ENCODE measurements around the gene PTGIS.

Gene PTGIS

GRCh38 chr20:49485563-49485962, 82.4 kb downstream of the PTGIS start:
- DNase-seq: no peak

GRCh38 chr20:49484180-49485140, 83.5 kb downstream of the PTGIS start:
- peak; percentile 48 for DNase-seq

DNA sequence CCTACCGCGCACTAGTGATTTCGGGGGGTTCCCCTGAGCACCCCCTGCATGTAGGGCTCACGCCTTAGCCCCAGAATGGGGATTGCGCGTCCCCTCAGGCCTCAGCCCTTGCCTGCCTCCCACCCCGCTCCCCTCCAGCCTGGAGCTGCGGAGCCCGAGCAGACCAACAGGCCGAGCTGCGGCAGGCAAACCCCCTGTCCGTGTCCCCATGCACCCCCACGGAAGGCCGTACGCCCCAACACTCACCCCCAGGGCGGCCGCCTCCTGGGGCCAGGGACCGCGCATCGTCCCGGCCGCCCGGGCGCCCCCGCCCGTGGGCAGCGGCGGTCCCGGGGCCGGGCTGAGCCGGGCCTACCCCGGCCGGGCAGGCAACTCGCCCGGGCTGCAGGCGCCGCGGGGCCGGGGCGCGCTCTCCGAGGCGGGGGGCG, 84.2 kb downstream of the PTGIS start:
- DNase-seq: no peak

- no peak for DNase-seq
Measured at GRCh38 chr20:49483018-49483695, 84.8 kb downstream of the PTGIS start.

- peak; percentile 12 for DNase-seq
Measured at GRCh38 chr20:49482621-49483017, 85.3 kb downstream of the PTGIS start, which contains the start of gene KCNB1. Gene KCNB1, minus strand, starts transcription at chr20:49482668. Its CDS starts 188 bp downstream, at chr20:49482480.

DNA sequence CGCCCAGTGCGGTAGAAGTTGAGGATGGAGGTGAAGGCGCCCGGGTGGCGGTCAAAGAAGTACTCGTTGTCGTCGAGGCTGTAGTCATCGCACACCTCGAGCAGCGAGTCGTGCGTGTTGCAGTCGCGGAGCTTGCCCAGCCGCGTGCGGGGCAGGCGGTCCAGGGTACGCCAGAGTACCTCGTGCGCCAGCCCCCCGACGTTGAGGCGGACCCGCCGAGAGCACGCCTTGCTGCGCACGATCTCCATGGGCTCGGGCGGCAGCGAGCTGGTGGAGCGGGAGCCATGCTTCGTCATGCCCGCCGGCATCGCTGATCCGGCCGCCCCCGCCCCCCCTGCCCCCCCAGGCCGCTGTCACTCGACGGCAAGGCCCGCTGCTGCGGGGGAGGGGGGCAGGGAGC, 85.8 kb downstream of the PTGIS start:
- DNase-seq: no peak

DNA sequence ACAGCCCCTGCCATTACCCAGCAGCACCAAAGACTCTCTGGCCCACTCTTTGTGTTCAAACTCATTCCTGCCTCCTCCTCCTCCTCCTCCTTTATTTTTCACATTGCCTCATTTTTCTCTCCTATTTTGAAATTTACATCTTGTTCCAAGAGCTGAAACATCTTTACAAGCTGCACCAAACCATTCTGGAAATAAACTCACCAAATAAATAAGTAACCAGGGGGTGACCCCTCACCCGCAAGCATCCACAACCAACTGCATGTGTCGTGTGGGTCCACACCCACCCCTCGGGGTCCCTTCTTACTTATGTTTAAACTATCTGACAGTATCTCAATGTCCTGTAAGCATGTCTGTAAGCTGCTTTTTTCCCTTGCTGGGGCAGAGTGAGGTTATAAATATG, 86.8 kb downstream of the PTGIS start:
- DNase-seq: no peak

DNA sequence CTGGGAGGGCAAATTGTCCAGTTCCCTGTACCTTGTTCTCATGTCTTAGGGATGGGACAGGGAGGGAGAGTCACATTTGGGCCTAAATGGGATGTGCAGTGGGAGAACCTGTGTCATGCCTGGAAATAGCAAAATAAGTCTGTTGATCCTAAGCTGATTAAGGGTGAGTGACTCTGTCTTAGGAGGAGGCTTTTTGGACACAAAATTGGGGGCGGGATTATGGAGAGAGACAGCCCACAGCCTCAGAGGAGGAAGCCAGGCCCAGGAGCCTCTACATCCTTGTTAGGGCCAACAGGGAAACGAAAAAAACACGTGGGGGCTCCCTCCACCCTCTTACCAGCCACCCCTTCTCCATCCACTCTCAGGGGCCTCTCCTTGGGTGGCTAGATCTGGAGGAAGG, 87.7 kb downstream of the PTGIS start:
- DNase-seq: no peak

GRCh38 chr20:49479785-49480184, 88.2 kb downstream of the PTGIS start:
- DNase-seq: no peak

GRCh38 chr20:49478754-49479689, 88.9 kb downstream of the PTGIS start:
- DNase-seq: no peak

DNA sequence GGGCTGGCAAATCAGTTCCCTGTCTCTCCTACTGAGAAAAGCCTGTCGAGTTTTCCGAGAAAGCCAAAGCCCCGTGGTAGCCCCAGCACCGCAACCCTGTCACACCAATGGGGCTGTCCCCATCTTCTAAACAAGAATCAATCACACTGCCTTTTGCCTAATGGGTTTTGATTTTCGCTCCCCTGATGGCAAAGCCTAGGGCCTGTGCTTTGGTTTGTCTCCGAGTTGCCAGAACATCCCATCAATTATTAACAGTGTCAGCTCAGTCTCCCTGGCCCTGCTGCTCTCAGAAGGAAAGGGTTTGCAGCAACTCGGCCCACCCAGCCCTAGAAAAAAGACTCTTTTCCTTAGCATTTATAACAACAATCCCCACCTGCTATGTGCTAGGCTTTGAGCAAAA, 89.7 kb downstream of the PTGIS start:
- DNase-seq: no peak

DNA sequence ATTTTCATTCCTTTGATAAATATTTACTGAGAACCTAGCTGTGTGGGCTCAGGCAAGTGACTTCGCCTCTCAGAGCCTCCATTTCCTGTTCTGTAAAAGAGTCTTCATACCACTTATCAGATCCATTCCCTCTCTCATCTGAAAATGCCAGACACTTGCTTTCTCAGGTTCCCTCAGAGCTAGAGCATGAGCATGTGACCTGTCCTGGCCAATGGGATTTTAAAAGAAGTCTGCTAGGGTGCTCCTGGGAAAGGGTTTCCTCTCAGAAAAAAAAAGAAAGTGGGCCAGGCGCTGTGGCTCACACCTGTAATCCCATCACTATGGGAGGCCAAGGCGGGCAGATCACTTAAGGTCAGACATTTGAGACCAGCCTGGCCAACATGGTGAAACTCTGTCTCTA, 90.7 kb downstream of the PTGIS start:
- DNase-seq: no peak

- no peak for DNase-seq
Measured at GRCh38 chr20:49476016-49476355, 92.0 kb downstream of the PTGIS start.

DNA sequence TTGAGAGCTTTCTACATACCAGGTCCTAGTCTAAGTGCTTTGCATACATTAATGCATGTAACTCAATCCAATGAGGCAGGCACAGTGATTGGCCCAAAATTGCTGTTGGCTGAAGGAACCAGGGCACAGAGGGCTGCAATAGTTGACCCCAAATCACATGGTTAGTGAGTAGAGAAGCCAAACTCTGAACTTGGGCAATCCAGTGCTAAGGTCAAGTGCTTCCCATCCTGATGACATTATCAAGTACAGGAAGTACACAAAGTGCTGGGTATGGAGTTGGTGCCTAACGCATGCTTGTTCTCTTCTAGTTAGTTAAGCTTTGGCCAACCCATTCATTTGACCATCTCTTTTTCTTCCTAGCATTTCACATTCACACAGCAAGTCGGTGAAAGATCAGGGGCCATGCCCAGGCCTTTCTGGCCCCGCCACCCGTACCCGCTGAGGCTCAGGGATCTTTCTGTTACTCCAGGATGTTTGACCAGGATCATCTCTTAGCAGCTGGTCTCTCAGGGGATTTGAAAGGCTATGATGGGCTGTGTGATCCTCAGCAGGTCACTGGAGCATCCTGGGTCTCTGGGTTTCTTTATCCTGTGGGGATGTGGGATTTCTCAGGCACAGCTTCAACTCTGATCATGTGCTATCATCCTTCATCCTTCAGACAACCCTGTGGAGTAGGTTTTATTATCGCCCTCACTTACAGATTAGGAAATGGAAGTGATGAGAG, 92.5 kb downstream of the PTGIS start:
- no peak for DNase-seq

DNA sequence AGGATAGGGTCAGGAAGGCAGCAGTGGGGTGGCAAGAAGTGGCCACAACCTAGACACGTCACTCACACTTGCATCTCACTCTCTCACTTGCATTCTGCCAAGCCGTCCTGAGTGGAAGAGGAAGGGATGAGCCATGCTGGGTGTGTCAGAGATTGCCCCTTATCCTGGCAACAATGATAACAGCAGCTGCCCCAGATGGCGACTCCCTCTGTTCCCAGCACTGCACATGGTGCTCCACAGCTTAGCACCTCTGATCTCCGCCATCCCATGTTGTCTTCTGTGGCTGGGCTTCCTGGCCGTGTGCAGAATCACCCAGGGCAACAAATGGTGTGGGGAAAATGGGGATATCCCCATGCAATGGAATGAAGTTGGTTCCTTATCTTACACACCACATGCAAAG, 96.5 kb downstream of the PTGIS start:
- DNase-seq: no peak

- no peak for DNase-seq
Measured at GRCh38 chr20:49470922-49471321, 97.0 kb downstream of the PTGIS start.

DNA sequence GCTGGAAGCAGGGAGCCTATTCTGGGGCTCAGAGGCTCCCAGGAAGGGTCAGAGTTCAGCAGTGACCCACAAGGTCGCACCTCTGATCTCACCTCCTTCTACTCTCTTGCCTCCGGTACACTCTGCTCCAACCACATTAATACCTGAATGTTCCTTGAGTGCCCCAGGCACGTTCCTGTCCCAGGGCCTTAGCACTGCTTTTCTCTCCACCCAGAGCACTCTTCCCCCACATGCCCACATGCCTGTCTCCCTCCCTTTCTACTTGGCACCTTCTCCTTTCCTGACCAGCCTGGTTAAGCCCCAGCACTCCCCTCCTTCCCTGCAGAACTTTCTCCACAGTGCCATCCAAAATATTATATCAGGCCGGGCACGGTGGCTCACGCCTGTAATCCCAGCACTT, 98.9 kb downstream of the PTGIS start:
- no peak for DNase-seq

DNA sequence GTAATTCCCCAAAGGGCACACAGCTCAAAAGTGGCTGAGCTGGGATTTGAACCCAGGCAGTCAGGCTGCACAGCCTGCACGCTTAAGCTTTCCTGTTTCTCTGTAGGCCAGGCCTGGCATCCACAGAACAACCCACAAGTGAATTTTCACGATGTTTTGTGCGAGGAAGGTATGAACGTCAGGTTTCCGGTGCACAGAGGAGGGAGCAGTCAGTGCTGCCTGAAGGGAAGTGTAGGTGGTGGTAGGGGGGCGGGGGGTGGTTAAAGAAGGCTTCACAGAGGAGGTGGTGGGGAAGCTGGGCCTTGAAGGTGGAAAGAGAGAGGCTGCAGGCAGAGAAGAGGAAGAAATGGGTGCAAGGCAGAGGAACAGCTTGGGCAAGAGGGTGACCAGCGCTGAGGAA, 99.5 kb downstream of the PTGIS start:
- DNase-seq: no peak

DNA sequence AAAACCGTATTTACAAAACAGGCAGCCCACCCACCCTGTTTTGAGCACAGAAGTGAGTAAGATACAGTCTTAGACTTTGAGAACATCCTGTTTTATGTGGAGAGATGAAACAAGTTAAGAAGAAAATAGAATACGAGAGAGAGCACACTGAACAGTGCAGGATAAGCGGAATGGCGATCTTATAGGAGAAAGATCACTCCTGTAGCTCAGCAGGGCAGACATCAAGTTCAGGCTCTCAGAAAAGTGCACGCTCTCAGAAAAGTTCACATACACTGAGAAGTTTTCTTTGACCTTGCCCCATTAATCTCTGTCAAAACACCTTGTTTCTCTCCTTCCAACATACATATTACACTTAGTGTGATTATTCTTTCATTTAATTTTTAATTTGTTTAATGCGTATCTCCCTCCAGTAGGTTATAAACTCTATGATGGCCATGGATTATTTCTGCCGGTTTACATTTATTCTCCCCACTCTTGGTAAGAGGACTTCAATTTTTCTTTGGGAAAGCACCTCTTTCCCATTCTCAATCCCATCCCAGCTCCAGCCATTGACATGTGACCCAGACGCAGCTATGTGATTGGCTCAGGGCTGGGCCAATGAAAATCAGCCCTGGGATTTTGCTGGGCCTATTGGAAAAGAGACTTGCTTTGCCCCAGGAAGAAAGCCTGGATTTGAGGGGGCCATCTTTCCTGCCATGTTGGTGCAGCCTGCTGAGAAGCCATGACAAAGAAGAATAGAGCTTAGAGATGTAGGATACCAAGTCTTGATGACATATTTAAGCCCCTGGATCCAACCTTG, 101.6 kb downstream of the PTGIS start:
- no peak for DNase-seq

DNA sequence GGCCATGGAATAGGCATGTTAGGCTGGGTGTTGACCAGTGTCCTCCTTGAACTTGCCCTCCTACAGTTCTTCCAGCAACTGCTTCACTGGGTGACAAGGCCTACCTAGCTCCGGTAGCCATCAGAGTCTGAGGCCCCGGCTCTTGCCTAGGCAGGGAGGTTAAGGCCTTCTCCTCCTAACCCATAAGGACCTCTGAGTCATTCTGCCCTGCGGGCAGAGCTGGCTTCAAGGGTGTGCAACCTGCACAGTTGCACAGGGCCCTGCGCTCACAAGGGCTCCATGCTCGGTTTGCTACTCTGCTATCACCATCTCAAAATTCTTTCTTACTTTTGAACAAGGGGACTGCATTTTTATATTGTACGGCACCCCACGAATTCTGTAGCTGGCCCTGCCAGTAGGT, 103.4 kb downstream of the PTGIS start:
- DNase-seq: no peak

GRCh38 chr20:49462626-49463025, 105.3 kb downstream of the PTGIS start:
- DNase-seq: no peak

Data from CD4-positive, alpha-beta T cell treated with Interleukin-6 for 4 hours (primary cell).